GM12865 (cell line): ENCODE measurements around the gene DVL3.

Experiments
- DNase-seq: peaks from one replicate; pipeline ENCODE4 v3.0.0; 2010; ENCODE audit warnings: low read depth
- H3K4me3 ChIP-seq: 2 replicates; pipeline ENCODE4 v1.5.1; 2011; ENCODE audit warnings: mild to moderate bottlenecking, low read depth, low read length, control low read depth
- TF ChIP-seq, protein P1 (sequence below): IDR thresholded peaks from 2 replicates; pipeline ENCODE4 v1.5.1; 2011; ENCODE audit warnings: low read length, control low read depth, low read depth, inconsistent platforms; ENCODE audit not compliant: insufficient read depth; ENCODE audit errors: missing control alignments

DVL3 gene

DNA sequence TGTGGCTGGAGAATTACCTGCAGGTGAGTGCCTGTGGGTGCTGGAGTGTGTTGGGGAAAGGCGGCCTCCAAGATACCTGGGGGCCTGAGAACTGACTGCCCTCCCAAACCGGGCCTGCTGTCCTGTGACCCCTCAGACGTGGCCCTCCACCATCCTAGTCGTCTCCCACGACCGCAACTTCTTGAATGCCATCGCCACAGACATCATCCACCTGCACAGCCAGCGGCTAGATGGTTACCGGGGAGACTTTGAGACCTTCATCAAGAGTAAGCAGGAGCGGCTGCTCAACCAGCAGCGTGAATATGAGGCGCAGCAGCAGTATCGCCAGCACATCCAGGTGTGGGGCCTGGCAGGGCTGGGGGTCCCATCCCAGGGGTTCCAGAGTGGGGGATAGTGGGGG is 34.2 kb downstream of the DVL3 start:
- no peak for DNase-seq
- H3K4me3 ChIP-seq = no peak overlapping the region
- TF ChIP-seq, protein P1, sequence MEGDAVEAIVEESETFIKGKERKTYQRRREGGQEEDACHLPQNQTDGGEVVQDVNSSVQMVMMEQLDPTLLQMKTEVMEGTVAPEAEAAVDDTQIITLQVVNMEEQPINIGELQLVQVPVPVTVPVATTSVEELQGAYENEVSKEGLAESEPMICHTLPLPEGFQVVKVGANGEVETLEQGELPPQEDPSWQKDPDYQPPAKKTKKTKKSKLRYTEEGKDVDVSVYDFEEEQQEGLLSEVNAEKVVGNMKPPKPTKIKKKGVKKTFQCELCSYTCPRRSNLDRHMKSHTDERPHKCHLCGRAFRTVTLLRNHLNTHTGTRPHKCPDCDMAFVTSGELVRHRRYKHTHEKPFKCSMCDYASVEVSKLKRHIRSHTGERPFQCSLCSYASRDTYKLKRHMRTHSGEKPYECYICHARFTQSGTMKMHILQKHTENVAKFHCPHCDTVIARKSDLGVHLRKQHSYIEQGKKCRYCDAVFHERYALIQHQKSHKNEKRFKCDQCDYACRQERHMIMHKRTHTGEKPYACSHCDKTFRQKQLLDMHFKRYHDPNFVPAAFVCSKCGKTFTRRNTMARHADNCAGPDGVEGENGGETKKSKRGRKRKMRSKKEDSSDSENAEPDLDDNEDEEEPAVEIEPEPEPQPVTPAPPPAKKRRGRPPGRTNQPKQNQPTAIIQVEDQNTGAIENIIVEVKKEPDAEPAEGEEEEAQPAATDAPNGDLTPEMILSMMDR = no peak

DNA sequence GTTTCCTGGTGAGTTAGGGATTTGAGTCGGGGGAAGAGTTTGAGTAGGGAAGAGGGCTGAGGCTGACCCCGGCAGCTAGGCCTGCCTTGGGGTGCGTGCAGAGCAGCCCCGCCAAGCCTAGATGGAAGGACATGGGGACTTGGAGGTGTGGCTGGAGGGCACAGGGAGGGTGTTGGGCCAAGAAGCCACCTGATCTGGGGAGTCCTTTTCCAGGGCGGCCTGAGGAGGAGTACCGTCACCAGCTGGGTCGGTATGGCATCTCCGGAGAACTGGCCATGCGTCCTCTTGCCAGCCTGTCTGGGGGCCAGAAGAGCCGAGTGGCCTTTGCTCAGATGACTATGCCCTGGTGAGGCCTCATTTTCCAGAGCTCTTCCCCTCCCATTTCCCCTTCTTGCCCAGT is 37.7 kb downstream of the DVL3 start:
- TF ChIP-seq, protein P1 = no peak
- DNase-seq = no peak
- no peak overlapping the region for H3K4me3 ChIP-seq

DNA sequence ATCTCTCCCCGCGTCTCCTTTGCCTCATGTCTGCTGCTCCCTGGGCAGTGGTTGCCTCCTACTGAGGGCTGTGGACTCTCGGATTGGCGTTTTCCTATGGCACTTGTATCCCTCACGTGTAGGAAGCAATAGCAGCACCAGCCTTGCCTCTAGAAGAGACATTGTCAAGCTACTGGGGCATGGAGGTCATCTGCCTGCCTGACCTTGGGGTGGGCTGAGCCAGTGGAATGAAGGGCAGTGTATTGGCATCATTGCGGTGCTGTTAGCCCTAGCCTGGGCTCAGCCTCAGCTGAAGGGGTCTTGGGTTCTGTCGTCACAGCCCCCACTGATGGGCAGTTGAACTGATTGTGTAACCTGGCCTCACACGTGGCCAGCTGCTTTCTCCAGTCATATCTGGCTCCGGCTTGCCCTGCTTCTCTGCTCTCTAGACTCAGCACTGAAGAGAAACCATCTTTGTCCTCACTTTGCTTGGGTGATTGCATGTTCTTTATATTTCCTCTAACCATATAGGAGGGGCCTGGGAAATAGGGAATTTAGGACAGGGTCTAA is 38.9 kb downstream of the DVL3 start:
- TF ChIP-seq, protein P1 = no peak
- H3K4me3 ChIP-seq = no peak overlapping the region
- no peak for DNase-seq

DNA sequence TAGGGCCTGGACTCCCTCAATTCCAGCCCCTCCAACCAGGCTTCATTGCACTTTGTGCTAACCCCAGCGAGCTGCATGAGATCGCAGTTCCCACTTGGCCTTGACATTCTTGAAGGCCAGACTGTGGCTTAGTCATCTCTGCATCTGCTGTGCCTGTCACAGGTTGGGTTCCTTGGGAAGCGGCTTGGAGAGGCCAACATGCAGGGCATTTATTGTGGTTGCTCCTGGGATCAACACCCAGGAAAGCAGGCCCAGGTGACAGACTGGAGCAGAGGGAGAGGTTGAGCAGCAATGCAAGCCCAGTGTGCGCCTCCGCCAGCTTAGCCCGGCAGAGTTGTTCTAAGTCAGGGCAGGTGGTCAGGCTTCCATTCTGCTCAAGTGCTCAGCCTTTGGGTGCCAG is 41.4 kb downstream of the DVL3 start:
- TF ChIP-seq, protein P1 = no peak
- no peak overlapping the region for H3K4me3 ChIP-seq
- DNase-seq = no peak

DNA sequence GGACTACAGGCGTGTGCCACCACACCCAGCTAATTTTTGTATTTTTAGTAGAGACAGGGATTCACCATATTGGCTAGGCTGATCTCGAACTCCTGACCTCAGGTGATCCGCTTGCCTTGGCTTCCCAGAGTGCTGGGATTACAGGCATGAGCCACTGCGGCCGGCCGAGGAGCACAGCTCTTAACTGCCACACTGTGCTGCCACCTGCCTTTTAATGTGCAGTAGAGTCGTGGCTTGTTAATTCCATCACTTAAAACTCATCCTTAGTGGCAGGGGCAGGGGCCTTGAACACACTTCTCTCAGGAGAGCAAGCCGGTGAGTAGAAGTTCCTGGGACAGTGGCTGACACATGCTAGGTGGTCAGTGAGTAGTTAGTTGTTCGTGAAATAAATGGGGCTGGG is 43.3 kb downstream of the DVL3 start:
- TF ChIP-seq, protein P1 = no peak
- DNase-seq = no peak
- H3K4me3 ChIP-seq = no peak overlapping the region

DNA sequence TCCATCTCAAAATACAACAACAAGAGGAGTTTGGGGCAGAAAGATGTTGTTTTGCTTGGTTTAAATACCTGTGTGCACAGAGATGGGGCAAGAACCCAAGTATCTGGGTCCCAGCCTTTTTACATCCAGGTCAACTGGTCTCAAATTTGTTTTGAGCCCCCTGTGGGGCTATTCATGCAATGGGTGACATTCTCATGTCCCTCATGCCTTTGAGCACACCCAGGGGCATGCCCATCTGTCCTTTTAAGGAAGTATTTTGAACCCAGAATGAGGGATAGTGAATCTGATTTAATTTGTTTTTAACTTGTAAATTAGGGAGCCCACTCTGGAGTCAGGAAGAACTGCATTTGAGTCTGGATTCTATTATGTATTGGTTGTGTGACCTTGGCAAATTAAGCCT is 45.6 kb downstream of the DVL3 start:
- H3K4me3 ChIP-seq = no peak overlapping the region
- TF ChIP-seq, protein P1 = no peak

DNA sequence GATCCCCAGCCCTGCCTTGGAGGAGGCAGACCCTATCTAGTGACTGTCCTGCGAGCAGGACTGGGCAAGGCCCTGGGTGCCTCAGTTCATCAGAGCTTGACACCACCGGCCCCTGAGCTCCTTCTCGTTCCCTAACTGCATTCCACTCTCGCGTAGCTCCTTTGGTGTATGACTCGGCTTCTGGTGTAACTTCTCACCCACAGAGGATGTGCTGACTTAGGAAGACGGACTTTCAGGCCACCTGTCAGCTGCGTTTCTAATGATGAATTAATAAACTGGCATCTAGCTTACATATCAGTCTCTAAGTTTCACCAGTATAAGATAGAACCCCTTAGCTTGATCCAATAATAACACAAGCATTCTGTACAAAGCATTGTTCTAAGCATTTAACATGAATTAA is 48.3 kb downstream of the DVL3 start:
- TF ChIP-seq, protein P1 = no peak
- DNase-seq = no peak
- no peak overlapping the region for H3K4me3 ChIP-seq

More for the DNA sequence above, 45.6 kb downstream of the DVL3 start:
- no peak for DNase-seq
